GM21576 (cell line): Measurements from ENCODE around the gene ARHGAP11A.
"Not testable (repeated sequence)": the region's sequence is repeated elsewhere in the genome, so short reads cannot be mapped to it uniquely, and the experiment has no call there.

Experiments used
- ATAC-seq: cut with Tn5 transposase; IDR thresholded peaks from one replicate; pipeline ENCODE4 v1.9.1; 2021; ENCODE audit warnings: mild to moderate bottlenecking, moderate library complexity; ENCODE audit not compliant: unreplicated experiment

Gene ARHGAP11A, protein sequence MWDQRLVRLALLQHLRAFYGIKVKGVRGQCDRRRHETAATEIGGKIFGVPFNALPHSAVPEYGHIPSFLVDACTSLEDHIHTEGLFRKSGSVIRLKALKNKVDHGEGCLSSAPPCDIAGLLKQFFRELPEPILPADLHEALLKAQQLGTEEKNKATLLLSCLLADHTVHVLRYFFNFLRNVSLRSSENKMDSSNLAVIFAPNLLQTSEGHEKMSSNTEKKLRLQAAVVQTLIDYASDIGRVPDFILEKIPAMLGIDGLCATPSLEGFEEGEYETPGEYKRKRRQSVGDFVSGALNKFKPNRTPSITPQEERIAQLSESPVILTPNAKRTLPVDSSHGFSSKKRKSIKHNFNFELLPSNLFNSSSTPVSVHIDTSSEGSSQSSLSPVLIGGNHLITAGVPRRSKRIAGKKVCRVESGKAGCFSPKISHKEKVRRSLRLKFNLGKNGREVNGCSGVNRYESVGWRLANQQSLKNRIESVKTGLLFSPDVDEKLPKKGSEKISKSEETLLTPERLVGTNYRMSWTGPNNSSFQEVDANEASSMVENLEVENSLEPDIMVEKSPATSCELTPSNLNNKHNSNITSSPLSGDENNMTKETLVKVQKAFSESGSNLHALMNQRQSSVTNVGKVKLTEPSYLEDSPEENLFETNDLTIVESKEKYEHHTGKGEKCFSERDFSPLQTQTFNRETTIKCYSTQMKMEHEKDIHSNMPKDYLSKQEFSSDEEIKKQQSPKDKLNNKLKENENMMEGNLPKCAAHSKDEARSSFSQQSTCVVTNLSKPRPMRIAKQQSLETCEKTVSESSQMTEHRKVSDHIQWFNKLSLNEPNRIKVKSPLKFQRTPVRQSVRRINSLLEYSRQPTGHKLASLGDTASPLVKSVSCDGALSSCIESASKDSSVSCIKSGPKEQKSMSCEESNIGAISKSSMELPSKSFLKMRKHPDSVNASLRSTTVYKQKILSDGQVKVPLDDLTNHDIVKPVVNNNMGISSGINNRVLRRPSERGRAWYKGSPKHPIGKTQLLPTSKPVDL

GRCh38 chr15:32615051-32615870 lies at the start of gene ARHGAP11A:
Gene ARHGAP11A (plus strand): TSS chr15:32615504. CDS start chr15:32616212, 708 bp downstream.
- peak; percentile 71 for ATAC-seq

- ATAC-seq, result not testable (repeated sequence)
Observed at GRCh38 chr15:32568988-32569387, 46.3 kb upstream of the ARHGAP11A start.

DNA sequence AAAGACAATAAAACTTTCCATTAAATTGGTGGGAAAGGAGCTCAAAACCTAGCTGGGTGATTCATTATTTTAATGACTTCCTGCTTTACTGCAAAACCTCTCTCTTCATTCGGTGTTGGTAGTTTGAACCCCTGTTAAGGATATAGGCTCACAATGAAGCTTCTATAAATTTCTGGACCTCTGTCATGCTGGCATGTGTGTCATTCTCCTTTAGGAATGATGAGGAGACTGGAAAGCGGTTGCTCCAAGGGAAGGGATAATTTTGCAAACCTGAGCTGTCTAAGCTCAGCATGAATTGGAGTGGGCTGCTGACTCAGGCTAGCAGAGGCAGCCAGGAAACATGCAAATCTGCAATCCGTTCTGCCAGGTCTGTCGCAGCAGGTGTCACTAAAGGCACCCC lies 36.8 kb upstream of the ARHGAP11A start:
- not testable (repeated sequence) for ATAC-seq

- ATAC-seq, result not testable (repeated sequence)
Observed at GRCh38 chr15:32585844-32586243, 29.5 kb upstream of the ARHGAP11A start.

DNA sequence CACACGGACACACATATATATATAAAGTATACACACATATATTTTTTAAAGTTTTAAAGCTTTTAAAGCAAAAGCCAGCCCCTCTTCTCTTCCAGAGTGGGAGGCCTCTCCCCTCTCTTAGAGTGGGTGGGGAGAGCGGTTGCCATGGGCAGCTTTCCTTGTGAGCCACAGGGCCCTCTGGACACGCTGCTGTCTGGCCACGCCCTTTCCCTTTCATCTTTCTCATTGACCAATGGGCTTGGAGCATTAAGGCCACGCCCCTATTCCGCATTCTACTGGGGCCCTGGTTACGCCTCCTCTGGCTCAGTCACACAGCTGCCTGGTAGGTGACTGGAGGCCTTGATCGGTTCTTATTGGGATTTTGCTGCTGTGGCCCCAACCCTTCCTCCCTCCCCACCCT lies 22.2 kb upstream of the ARHGAP11A start, which contains the start of gene GOLGA8N:
GOLGA8N (plus strand) TSS at position 306 of the 400 bp plus-strand sequence.
- ATAC-seq, result not testable (repeated sequence)

GRCh38 chr15:32609518-32609917 lies 5.8 kb upstream of the ARHGAP11A start:
- not testable (repeated sequence) for ATAC-seq

DNA sequence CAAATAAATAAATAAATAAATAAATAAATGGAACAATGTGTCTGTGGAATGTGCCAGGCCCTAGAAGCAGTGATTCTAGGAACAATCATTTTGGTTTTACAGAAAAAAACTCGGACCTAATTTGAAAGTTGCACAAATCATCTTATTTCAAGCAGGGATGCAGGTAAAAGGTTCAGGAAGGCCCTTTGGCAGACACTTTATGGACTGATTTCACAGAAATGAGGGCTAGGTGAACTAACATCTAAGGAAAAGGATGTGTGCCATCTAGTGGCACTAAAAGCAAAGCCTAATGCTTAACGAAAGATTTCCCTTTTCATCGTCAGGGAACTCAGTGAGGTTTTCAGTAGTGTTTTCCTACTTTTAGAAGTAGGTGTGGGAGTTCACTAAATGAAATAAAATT lies 4.6 kb upstream of the ARHGAP11A start:
- ATAC-seq, result not testable (repeated sequence)

GRCh38 chr15:32614712-32615050 lies 623 bp upstream of the ARHGAP11A start:
- ATAC-seq, result peak; percentile 4

DNA sequence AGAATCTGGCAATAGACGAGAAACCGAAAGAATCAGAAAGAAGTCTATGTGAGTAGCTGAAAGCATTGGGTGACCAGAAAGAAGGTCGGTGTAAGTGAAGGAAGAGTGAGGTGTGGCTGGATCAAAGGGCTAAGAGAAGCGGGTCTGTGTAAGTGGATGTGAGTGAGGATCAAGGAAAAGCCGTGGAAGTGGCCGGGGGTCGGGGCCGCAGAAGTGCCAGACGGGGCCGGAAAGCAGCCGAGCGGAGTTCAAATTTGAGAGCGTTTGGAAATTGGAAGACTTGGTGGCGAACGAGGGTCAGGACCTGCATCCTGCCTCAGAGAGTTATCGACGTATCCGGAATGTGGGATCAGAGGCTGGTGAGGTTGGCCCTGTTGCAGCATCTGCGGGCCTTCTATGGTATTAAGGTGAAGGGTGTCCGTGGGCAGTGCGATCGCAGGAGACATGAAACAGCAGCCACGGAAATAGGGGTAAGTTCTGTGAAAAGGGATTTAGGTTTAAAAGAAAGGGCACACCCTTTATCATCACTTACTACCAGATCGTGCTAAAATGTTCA lies 645 bp downstream of the ARHGAP11A start:
- peak; percentile 9 for ATAC-seq

- no peak for ATAC-seq
Observed at GRCh38 chr15:32636410-32636809, 21.1 kb downstream of the ARHGAP11A start.

- ATAC-seq, result no peak
Observed at GRCh38 chr15:32636908-32637567, 21.7 kb downstream of the ARHGAP11A start.

GRCh38 chr15:32637704-32638103 lies 22.4 kb downstream of the ARHGAP11A start:
- ATAC-seq, result no peak

- no peak for ATAC-seq
Observed at GRCh38 chr15:32641517-32642059, 26.3 kb downstream of the ARHGAP11A start, which contains the start of gene SCG5. Gene SCG5 (plus strand): TSS chr15:32641710. CDS start chr15:32643593, 1,883 bp downstream.

GRCh38 chr15:32642667-32643435 lies 27.5 kb downstream of the ARHGAP11A start:
- no peak for ATAC-seq

- ATAC-seq, result no peak
Observed at GRCh38 chr15:32643907-32644445, 28.7 kb downstream of the ARHGAP11A start.

DNA sequence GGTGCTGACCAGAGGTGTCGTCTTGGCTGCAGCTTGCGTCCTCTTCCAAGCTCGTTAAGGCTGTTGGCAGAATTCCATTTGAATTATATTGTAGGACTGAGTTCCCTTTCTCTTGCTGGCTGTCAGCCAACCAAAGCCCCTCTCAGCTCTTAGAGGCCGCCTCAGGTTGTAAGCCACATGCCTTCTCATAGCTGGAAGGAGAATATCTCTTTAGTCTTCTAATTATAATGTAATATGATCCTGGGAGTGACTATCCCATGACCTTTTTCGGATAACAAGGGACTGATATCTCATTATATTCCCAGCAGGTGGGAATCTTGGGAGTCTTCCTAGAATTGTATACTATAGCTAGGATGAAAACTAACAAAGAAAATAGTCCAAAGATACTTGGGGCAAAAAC lies 31.0 kb downstream of the ARHGAP11A start:
- no peak for ATAC-seq

DNA sequence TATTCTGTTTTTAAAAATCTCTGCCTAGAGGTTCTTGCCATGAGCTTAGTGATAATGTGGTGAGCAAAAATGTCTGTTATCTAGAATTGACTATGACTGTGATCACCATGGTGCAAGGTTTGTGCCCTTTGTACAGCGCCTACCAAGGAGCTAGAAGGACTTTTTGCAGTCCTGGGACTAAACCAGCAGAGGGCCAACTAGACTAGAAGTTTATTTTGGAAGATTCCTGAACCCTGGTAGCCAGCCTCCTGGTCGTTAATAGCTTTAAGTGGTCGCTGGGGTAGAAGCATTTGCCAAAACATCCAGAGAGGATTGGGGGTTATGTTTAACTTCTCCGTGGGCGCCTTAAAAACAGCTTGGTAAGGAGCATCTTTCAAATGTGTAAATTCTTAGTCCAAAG lies 34.0 kb downstream of the ARHGAP11A start:
- no peak for ATAC-seq

DNA sequence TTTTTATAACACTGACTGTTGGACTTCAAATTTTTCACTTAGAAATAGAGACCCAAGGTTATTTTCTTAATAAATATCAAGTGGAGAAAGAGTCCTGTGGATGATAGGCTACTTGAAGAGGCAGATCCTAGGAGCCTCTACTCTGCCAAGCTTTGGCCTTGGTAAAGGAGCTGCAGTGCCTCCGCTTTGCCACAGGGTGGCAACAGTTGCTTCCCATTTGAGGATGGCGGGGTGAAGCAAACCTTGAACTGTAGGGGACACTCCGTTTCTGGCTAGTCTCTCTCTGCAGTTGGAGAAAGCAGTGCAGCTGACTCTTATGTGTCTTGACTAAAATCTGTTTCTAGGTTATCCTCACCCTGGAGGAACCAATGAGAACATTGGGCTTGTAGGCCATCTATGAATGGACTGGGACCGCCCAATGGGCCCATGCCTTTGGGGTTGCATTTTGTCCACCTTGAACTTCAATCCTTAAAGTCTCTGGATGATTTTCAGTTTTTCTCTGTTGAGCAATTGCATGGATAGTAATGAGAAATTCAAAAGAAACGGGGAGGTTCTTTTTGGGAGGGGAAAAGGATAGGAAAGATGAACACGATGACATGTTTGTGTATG lies 36.0 kb downstream of the ARHGAP11A start:
- peak; percentile 62 for ATAC-seq
